GM19324 (cell line): ENCODE measurements around the gene P4HB.

Experiments used
- ATAC-seq: cut with Tn5 transposase; IDR thresholded peaks from one replicate; pipeline ENCODE4 v1.9.1; 2021; ENCODE audit warnings: mild to moderate bottlenecking, moderate library complexity; ENCODE audit not compliant: unreplicated experiment, low FRiP score

P4HB gene

DNA sequence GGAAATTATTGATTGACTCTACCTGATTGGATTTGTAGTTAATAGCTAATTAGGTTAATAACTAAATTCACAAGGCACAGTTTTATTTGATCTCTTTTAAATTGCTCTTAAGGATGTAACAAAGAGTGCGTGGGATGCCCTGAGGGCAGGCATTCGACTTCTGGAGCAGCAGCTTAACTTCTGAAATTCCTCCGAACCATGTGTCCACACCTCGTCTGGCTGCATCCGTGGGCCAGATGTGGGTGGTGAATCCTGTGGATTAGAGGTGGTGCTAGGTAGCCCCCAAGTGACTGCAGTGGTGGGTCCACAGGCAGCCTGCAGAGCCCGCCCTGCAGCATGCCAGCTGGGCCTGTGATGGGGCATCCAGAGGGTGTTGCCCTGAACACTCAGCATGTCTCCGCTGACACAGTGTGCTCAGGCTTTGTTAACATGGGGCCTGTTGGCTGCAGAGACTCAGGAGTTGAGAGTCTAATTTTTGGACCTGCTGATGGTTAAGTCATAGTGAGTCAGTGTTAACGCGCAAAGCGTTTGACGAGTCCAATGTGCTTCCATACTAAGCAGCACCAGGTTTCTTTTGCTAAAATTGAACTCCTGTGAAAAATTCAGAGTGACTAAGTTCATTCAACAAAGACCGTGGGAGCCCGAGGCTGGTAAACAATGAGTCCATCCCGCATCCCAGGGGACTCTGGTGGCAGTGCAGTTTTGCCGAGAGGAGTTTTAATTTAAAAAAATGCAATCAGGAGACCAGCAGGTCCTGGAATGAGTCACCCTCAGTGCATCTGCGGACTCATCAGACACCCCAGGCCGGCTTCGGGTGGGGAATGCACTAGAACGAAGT lies 37.9 kb upstream of the P4HB start:
- no peak for ATAC-seq

GRCh38 chr17:81895400-81895799 lies 35.1 kb upstream of the P4HB start:
- ATAC-seq: no peak

DNA sequence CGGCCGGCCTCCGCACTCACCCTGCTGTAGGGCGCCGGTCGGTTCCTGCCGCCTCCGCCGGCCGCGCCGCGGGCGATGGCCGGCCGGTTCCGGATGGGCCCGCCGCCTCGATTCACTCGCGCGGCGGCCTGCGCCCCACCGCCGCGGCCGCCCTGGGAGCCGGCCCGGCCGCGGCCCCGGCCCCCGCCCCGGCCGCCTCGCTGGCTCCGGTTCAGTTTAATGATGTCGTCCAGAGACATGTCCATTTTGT lies 30.9 kb upstream of the P4HB start:
- ATAC-seq: no peak

DNA sequence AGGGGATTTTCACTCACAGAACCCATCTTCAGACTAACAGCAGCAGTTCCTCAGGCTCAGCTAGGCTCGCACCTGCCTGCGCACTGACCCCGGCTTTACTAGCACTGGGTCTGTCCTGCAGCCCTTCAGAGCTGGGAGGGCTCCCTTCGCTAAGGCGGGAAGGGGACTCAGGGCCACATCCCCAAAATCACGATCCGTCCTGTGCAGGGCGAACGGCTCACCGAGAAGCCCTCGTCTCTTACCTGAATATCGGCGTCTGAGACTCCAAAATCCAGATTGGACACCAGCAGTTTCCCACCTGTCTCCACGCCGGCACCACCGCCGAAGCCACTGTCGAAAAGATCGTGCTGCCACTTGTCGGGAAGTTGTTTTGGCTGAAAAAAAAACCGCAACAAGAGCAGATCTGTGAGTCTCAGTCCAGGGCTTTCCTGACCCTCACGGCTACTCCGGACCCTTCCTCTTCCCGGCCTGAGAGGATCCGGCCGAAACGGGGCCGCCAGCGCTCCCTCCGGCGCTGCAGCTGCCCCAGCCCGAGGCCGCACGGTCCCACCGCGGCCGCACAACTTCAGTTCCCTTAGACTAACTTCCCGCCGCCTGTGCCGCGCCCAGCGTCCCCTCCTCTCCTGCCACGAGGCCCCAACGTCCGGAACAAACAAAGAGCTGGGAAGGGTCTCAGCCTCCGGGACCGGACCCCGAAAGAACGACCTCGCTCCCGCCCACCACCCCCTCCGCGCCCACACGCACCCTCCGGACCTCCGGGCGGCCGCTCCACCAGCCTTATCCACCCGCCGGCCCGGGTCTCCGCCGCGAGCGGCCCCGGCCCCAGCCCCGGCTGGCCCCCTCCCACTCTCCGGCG lies 30.3 kb upstream of the P4HB start:
- peak; percentile 15 for ATAC-seq

GRCh38 chr17:81889602-81890001 lies 29.3 kb upstream of the P4HB start:
- ATAC-seq: no peak

- no peak for ATAC-seq
Observed at GRCh38 chr17:81888988-81889595, 28.8 kb upstream of the P4HB start.

GRCh38 chr17:81888105-81888987 lies 28.0 kb upstream of the P4HB start:
- ATAC-seq: no peak

GRCh38 chr17:81885869-81886548 lies 25.7 kb upstream of the P4HB start:
- ATAC-seq: no peak

DNA sequence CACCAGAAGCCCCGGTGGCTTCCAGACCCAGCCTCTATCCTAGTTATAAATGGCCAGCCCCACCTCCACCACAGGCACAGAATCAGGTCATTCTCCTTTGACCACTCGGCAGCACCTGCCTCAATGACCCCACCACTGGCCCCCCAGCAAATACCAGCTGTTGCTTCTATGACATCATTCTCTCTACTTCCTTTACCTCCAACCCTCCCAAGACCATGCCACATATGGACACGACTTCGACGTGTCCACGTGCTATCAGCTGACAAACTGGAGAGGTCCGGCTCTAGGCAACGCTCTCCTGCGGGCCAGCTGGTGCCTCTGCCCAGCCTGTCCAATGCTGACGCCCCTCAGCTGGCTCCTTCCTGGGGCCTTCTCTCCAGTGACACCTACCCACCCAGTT lies 25.1 kb upstream of the P4HB start:
- no peak for ATAC-seq

DNA sequence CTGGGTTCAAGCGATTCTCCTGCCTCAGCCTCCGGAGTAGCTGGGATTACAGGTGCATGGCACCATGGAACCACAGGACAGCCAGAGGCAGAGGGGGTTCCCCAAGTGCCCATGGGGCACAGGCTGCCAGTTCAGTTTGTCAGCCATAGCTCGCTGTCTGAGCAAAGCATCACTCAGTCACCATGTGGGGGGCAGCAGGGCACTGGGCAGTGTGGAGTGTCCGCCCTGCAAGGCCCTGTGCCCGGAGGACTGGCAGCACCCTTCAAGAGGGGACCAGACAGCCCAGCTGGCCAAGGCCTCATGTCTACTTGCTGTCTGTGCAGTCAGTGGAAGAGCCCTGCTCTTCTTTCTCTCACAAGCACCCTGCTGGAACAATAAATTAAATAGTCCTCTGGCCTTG lies 24.6 kb upstream of the P4HB start:
- ATAC-seq: no peak

DNA sequence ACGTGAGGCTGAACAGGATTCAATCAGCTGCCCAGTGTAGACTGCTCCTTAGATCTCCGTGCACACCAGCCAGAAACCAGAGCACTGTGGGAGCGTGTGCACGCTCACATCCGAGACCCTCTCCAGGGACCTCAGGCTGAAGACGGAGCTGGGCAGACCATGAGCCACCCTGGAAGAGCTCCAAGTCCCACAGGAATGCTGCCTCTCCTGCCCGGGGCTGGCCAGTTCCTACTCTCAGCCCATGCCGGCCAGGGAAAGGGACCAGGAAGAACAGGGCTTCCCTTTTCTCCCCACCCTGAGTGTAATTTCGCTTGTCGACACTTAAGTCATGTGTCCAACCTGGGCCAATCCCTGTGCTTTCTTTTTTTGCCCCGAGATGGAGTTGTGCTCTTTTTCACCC lies 24.2 kb upstream of the P4HB start:
- ATAC-seq: no peak

DNA sequence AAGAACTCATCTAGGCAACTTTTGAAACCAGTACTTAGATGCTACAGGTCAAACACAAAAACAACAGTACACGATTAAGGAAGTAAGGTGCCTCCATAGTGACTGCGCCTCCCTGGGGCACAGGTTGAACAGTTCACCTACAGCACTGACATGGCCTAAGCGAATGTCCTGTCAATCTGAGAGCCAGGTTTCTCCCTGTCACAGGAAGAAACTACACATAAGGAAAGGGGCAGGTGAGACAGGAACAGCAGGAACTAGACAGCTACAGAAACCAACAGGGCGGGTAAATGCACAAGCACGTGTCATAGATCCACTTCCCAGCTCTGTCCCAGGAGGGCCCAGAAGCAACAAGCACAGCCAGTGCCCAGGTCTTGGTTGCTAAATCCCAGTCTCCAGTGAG lies 18.8 kb upstream of the P4HB start:
- no peak for ATAC-seq

- no peak for ATAC-seq
Observed at GRCh38 chr17:81878294-81878693, 18.0 kb upstream of the P4HB start.

- ATAC-seq: no peak
Observed at GRCh38 chr17:81877569-81877968, 17.2 kb upstream of the P4HB start.

DNA sequence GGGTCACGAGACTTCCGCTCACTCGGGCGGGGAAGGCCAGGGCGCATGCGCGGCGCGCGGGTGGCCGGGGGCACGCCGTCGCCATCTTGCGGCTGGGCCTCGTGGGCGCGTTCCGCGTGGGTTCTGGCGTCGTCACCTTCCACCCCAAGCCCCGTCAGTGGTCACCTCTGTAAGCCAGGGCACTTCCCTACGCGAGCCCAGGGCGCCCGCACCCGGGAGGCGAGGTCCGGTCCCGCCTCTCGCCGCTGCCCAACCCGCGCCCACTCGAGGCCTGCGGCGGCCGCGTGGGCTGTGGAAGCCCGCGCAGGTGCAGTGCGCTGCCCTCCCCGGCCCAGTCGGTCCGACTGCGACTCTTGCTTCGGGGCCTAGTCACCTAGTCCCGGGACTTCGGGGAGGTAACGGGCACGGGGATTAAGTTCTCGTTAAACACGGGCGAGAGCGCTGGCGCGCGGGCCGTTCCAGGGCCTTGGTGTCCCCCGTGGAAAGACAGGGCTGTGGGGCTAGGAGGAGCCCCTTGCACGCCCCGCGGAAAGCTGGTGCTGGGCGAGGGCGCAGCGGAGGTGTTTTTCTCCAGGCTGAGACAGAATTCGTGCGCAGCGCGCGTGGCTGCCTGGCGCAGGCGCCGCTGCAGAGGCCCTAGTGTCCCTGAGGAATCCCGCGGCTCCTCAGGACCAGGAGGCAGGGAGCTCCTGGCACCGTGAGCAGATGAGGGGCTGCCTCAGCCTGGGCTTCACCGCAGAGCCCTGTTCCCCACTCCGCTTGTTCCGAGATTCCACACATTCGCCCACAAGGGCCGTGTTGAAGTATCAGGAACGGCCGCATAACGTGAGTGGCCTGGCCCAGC lies 11.3 kb upstream of the P4HB start:
- peak; percentile 69 for ATAC-seq

- ATAC-seq: peak; percentile 28
Observed at GRCh38 chr17:81870981-81871386, 10.6 kb upstream of the P4HB start, which contains the start of gene ARHGDIA. TSS of gene ARHGDIA (minus strand) at chr17:81871337. CDS start at chr17:81869930, 1,407 bp downstream.

- peak; percentile 11 for ATAC-seq
Observed at GRCh38 chr17:81870131-81870980, 10.0 kb upstream of the P4HB start.
